Mucosa of descending colon (tissue), 3 donors: ENCODE data around the gene UNC13A. TPM values are rescaled to one million over a fixed set of nuclear protein-coding genes. Genes with fewer than 3 reads are reported as not detected.
A peak's percentile ranks its signal among the peaks of the same experiment; 100 is the strongest.

Experiments used
- ATAC-seq: fragments of 200-7000 bp; cut with Tn5 transposase; one replicate; pipeline ENCODE4 v1.9.1; 2020; ENCODE audit warnings: mild to moderate bottlenecking, moderate library complexity
- DNase-seq, 3 donors: peaks; one replicate each; pipeline ENCODE4 v3.0.0-alpha.2; 2020
- H3K36me3 ChIP-seq: fragments of 200-600 bp; one replicate; pipeline ENCODE4 v1.8.0; 2021; ENCODE audit warnings: low read depth, mild to moderate bottlenecking
- H3K4me1 ChIP-seq: fragments of 200-600 bp; one replicate; pipeline ENCODE4 v1.8.0; 2021; ENCODE audit warnings: low read depth, mild to moderate bottlenecking
- H3K4me3 ChIP-seq: fragments of 200-600 bp; one replicate; pipeline ENCODE4 v1.8.0; 2021; ENCODE audit warnings: mild to moderate bottlenecking
- H3K9me3 ChIP-seq: fragments of 200-600 bp; one replicate; pipeline ENCODE4 v1.8.0; 2021; ENCODE audit warnings: mild to moderate bottlenecking
- CTCF ChIP-seq: fragments of 200-600 bp; IDR thresholded peaks from one replicate; pipeline ENCODE4 v1.8.0; 2022; ENCODE audit warnings: antibody characterized with exemption, mild to moderate bottlenecking
- intact Hi-C, 2 donors: fragments of 100-400 bp; cut with DNase I in 1 of 2; cut with micrococcal nuclease in 1 of 2; formaldehyde crosslinking; loops; one replicate each; pipeline versions ENCODE4 v1.11.0 to v1.11.1; 2022; cut with DNase I, micrococcal nuclease
- total RNA-seq, 3 donors: library from RNA; stranded (reverse); fragmentation: NEBNext Ultra II Directional in 2 of 3; extraction: Animal tissue kit (Norgen Biotek cat#: 25700) in 2 of 3; gene quantifications; one replicate each; pipeline versions ENCODE4 v1.2.1 to v1.2.4, GENCODE V29; 2021 to 2023
- donor health status: DM: no; HTN: no; CAD: no; lungs with moderate emphysema.
- donor health status: DM: no; HTN: no; CAD: no.
- donor health status: DM: no; HTN: yes; CAD: no.

The UNC13A gene
- total RNA-seq, 3 donors from 2014 or later = 0.53 to 0.85 (median 0.72) TPM

DNA sequence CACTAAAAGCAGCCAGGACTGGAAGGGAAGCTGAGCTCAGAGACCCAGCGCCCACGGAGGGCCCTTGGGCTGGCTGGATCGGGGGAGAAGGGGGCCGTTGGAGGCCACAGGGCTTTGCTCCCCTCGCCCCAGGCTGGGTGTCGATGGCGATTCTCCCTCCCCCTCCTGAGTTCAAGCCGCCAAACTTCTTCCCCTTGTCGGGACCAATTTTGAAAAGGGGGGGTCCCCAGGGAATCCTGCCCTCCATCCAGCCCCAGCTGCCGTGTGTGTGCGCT is 71.5 kb downstream of the UNC13A start:
- Histone ChIP-seq H3K4me1 (no peaks in the 10 kb centered on the region), H3K9me3 (no peaks in the 10 kb centered on the region), H3K4me3 (no peak overlapping the region), H3K36me3 (no peaks in the 10 kb centered on the region)
- intact Hi-C loops = no loop called here
- no peak for TF ChIP-seq CTCF
- ATAC-seq (no peak), DNase-seq (no peak)

DNA sequence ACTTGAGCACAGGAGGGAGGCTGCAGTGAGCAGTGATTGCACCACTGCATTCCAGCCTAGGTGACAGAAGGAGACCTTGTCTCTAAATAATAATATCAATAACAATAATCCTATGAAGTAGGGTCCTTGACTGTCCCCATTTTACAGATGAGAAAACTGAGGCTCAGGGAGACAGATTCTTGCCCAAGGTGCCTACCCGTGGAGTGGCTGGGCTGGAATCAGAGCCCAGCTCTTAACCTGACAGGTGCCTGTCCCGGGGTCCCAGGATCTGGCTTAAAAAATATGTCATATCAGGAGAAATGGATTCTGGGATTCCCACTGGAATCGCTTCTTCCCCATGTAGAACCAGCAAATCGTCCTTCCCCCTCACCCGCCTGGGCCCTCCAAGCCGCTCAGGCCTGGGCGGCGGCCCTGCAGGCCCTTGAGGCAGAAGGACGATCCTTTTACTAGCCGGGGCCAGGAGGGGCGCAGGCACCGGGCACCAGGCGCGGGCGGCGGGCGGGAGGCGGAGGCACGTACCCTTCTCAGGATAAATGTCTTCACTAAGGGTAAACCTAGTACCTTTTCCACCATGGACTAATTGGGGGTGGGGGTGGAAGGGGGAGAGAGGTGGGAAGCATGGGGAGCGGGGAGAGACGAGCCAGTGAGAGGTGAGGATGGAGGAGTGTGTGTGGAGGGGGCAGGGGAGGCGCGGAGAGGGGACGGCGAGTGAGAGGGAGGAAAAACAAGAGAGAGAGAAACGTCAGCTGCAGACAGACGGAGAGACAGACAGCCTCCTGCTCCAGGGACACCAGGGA is 72.1 kb downstream of the UNC13A start:
- DNase-seq (peak in 1 of 3 donors; percentile 19), ATAC-seq (no peak)
- H3K4me1 ChIP-seq = no peaks in the 10 kb centered on the region
- no peak for TF ChIP-seq CTCF
- H3K4me3 ChIP-seq = no peak overlapping the region
- H3K9me3 ChIP-seq = no peaks in the 10 kb centered on the region
- intact Hi-C loops = no loop called here
- H3K36me3 ChIP-seq = no peaks in the 10 kb centered on the region

- intact Hi-C loops = no loop called here
- DNase-seq (no peak), ATAC-seq (no peak)
- no peak overlapping the region for H3K4me3 ChIP-seq
- no peaks in the 10 kb centered on the region for H3K4me1 ChIP-seq
- TF ChIP-seq CTCF = no peak
- no peaks in the 10 kb centered on the region for H3K9me3 ChIP-seq
- H3K36me3 ChIP-seq = no peaks in the 10 kb centered on the region
Observed at GRCh38 chr19:17614476-17614875, 73.7 kb downstream of the UNC13A start.

- DNase-seq (no peak), ATAC-seq (no peak)
- no peak for TF ChIP-seq CTCF
- Histone ChIP-seq H3K4me3 (no peak overlapping the region), H3K9me3 (no peaks in the 10 kb centered on the region), H3K36me3 (no peaks in the 10 kb centered on the region), H3K4me1 (no peaks in the 10 kb centered on the region)
- intact Hi-C loops = no loop called here
Observed at GRCh38 chr19:17611462-17612244, 76.5 kb downstream of the UNC13A start.

- H3K4me1 ChIP-seq = peaks cover 6% of the 10 kb centered on the region
- DNase-seq (no peak), ATAC-seq (no peak)
- H3K36me3 ChIP-seq = no peaks in the 10 kb centered on the region
- intact Hi-C loops = no loop called here
- no peaks in the 10 kb centered on the region for H3K9me3 ChIP-seq
- no peak overlapping the region for H3K4me3 ChIP-seq
- no peak for TF ChIP-seq CTCF
Observed at GRCh38 chr19:17610384-17610783, 77.8 kb downstream of the UNC13A start.
